Karpas-422 (cell line): ENCODE data around the gene PREPL. TPM values are rescaled to one million over a fixed set of nuclear protein-coding genes. Genes with fewer than 3 reads are reported as not detected.

Experiments used
- DNase-seq: peaks from one replicate; pipeline ENCODE4 v3.0.0-alpha.2; 2015
- H2AFZ ChIP-seq: fragments of 200-600 bp; sonication (generic); 2 replicates; pipeline ENCODE4 v1.6.1; 2014; ENCODE audit warnings: antibody characterized with exemption, low read length, mixed read lengths
- H3K27ac ChIP-seq: fragments of 200-600 bp; sonication (generic); 2 replicates; pipeline ENCODE4 v1.5.1; 2014; ENCODE audit warnings: mild to moderate bottlenecking, low read length, moderate library complexity
- H3K27me3 ChIP-seq: fragments of 200-600 bp; sonication (generic); 2 replicates; pipeline ENCODE4 v1.6.1; 2014; ENCODE audit warnings: low read length, mixed read lengths
- H3K36me3 ChIP-seq: fragments of 200-600 bp; sonication (generic); 2 replicates; pipeline ENCODE4 v1.6.1; 2014; ENCODE audit warnings: low read length, mixed read lengths; ENCODE audit not compliant: insufficient read depth
- H3K4me1 ChIP-seq: fragments of 200-600 bp; sonication (generic); 2 replicates; pipeline ENCODE4 v1.6.1; 2014; ENCODE audit warnings: mild to moderate bottlenecking, low read length, mixed read lengths
- H3K4me2 ChIP-seq: fragments of 200-600 bp; sonication (generic); 2 replicates; pipeline ENCODE4 v1.6.1; 2014; ENCODE audit warnings: low read length, low read depth, mild to moderate bottlenecking; ENCODE audit not compliant: poor library complexity, severe bottlenecking
- H3K4me3 ChIP-seq: fragments of 200-600 bp; sonication (generic); 2 replicates; pipeline ENCODE4 v1.5.1; 2014; ENCODE audit warnings: mild to moderate bottlenecking, antibody characterized with exemption, low read length, mixed read lengths
- H3K79me2 ChIP-seq: fragments of 200-600 bp; sonication (generic); 2 replicates; pipeline ENCODE4 v1.6.1; 2014; ENCODE audit warnings: mild to moderate bottlenecking, low read length, mixed read lengths
- H3K9ac ChIP-seq: fragments of 200-600 bp; sonication (generic); 2 replicates; pipeline ENCODE4 v1.6.0; 2014; ENCODE audit warnings: low read length
- H3K9me2 ChIP-seq: fragments of 200-600 bp; sonication (generic), shearing (Covaris generic); replicated peaks from 2 replicates; pipeline ENCODE4 v1.6.0; 2014; ENCODE audit warnings: mild to moderate bottlenecking, low read length, moderate library complexity; ENCODE audit not compliant: insufficient read depth
- H3K9me3 ChIP-seq: fragments of 300-700, 200-600 bp; sonication (generic); 2 replicates; pipeline ENCODE4 v1.6.1; 2014; ENCODE audit warnings: low read length, mixed read lengths
- H4K20me1 ChIP-seq: fragments of 200-600 bp; sonication (generic); 2 replicates; pipeline ENCODE4 v1.6.1; 2014; ENCODE audit warnings: mild to moderate bottlenecking, antibody characterized with exemption, low read length, low read depth; ENCODE audit not compliant: insufficient read depth
- total RNA-seq: library from RNA; depleted of rRNA; stranded (reverse); fragments of >200 nt; shearing (Covaris generic); gene quantifications from 2 replicates; pipeline ENCODE4 v1.2.3, GENCODE V29; 2014; ENCODE audit warnings: low replicate concordance

The PREPL gene
- total RNA-seq, 1 experiment from 2014 or later: 80.8 TPM

DNA sequence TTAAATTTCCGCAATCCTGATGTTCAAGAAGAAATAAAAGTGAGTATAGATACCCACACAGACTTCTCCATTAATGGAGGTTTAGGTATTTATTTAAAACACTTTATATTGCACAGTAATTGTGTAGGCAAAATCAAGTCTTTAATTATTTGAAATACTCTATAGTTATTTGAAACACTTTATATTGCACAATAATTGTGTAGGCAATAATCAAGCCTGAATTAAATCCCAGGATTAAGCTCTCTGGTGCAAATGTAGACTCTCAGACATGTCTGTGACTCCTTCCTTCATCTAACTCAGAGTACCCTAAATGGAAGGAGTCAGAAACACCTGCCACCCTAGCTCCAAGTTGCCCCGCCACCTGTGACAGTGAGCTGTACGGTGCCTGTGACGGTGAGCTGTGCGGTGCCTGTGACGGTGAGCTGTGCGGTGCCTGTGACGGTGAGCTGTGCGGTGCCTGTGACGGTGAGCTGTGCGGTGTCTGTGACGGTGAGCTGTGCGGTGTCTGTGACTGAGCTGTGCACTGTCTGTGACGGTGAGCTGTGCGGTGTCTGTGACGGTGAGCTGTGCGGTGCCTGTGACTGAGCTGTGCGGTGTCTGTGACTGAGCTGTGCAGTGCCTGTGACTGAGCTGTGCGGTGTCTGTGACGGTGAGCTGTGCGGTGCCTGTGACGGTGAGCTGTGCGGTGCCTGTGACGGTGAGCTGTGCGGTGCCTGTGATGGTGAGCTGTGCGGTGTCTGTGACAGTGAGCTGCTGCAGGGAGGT lies 75.0 kb downstream of the PREPL start:
- Histone ChIP-seq H3K9me2 (no peaks in the 10 kb centered on the region), H3K27ac (no peak overlapping the region), H3K9ac (no peak overlapping the region), H3K4me3 (no peak overlapping the region), H3K9me3 (no peaks in the 10 kb centered on the region), H3K27me3 (no peaks in the 10 kb centered on the region), H3K4me1 (no peaks in the 10 kb centered on the region), H4K20me1 (no peaks in the 10 kb centered on the region), H3K79me2 (no peaks in the 10 kb centered on the region), H3K36me3 (no peaks in the 10 kb centered on the region), H2AFZ (no peak overlapping the region), H3K4me2 (no peak overlapping the region)
- no peak for DNase-seq

DNA sequence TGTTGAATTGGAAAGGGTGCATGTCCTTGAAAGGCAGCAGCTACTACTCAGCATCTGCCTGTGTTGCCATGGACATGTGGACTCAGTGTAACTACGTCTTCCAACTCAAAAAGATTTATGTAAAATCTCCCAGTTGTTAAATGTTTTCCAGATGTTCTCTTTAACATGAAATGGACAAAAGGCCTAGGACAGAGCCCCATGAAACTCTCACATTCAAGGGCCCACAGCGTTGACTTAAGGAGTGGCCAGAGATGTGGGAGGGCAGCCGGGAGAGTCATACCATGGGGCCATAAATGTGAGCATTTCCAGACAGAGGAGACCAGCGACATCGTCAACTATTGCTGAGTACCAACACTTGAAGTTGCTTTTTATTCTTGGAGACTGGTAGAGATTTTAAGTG lies 76.1 kb downstream of the PREPL start:
- H3K79me2 ChIP-seq: no peaks in the 10 kb centered on the region
- no peak overlapping the region for H2AFZ ChIP-seq
- H3K27ac ChIP-seq: no peak overlapping the region
- no peaks in the 10 kb centered on the region for H3K9me3 ChIP-seq
- H4K20me1 ChIP-seq: no peaks in the 10 kb centered on the region
- H3K36me3 ChIP-seq: no peaks in the 10 kb centered on the region
- H3K4me3 ChIP-seq: no peak overlapping the region
- no peaks in the 10 kb centered on the region for H3K9me2 ChIP-seq
- no peak for DNase-seq
- H3K27me3 ChIP-seq: no peaks in the 10 kb centered on the region
- no peak overlapping the region for H3K9ac ChIP-seq
- no peak overlapping the region for H3K4me2 ChIP-seq
- no peaks in the 10 kb centered on the region for H3K4me1 ChIP-seq

DNA sequence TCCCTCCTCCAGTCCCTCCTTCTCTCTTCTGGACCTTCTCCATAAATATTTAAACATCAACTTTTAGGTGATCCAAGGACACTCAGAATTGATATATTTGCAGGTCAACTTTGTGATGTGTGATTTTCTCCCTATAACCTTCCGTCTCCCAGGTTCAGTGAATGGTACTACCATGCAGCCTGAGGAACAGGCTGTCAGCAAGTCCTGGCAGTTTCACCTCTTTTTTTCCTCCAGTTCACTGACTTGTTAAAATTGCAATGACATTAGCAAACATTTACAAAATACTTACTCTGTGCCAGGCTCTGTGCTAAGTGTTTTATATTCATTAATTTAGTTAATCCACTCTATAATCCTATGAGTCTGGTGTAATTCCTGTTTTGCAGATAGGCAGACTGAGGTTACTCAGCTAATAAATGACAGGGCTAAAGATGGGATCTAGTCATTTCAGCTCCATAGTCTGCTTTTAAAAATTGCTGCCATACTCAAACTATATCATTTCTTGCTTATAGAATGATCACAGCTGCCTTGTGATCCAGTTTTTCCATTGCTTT lies 78.1 kb downstream of the PREPL start:
- H3K4me1 ChIP-seq: no peaks in the 10 kb centered on the region
- H3K9ac ChIP-seq: no peak overlapping the region
- no peaks in the 10 kb centered on the region for H3K27me3 ChIP-seq
- H3K9me2 ChIP-seq: no peaks in the 10 kb centered on the region
- H3K36me3 ChIP-seq: no peaks in the 10 kb centered on the region
- no peaks in the 10 kb centered on the region for H3K79me2 ChIP-seq
- no peak overlapping the region for H2AFZ ChIP-seq
- no peaks in the 10 kb centered on the region for H3K9me3 ChIP-seq
- no peak overlapping the region for H3K4me2 ChIP-seq
- H4K20me1 ChIP-seq: no peaks in the 10 kb centered on the region
- no peak overlapping the region for H3K4me3 ChIP-seq
- DNase-seq: no peak
- no peak overlapping the region for H3K27ac ChIP-seq

DNA sequence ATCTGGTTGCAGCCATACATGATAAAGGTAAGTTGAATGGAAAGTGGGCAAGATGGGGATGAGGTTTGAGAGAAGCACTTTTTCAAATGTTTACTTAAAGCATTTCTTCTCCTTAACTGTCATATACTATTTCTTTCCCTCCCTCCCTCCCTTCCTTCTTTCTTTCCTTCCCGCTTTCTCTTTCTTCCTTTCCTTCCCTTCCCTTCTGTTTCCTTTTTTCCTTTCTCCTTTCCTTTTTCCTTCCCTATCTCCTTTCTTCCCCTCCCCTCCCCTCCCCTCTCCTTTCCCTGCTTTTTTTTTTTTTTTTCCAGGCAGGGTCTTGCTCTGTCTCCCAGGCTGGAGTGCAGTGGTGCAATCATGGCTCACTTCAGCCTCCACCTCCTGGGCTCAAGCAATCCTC lies 80.4 kb downstream of the PREPL start:
- H3K27ac ChIP-seq: no peak overlapping the region
- H3K9me2 ChIP-seq: no peaks in the 10 kb centered on the region
- no peak overlapping the region for H3K9ac ChIP-seq
- H3K4me1 ChIP-seq: no peaks in the 10 kb centered on the region
- H3K4me2 ChIP-seq: no peak overlapping the region
- no peaks in the 10 kb centered on the region for H4K20me1 ChIP-seq
- H3K9me3 ChIP-seq: no peaks in the 10 kb centered on the region
- no peaks in the 10 kb centered on the region for H3K27me3 ChIP-seq
- no peak overlapping the region for H2AFZ ChIP-seq
- H3K36me3 ChIP-seq: no peaks in the 10 kb centered on the region
- no peaks in the 10 kb centered on the region for H3K79me2 ChIP-seq
- no peak for DNase-seq
- no peak overlapping the region for H3K4me3 ChIP-seq

DNA sequence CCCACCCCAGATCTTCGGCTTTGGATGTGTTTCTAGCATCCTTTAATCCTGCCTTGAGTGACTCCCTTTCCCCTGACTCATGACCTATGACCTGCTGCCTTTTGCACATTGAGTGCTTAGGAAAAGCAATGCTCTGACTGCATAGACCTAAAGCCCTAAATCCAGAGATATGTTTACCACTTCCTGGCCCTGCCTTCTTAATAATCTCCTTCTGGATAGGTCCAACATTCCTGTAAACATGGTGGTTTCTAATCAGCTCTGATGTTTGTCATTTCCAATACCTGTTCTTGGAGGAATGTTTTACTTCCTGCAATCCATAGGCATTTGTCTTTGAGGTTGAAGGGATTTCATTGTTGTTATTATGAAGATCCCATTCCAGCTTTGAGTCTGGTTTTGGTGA lies 83.8 kb downstream of the PREPL start:
- Histone ChIP-seq H3K36me3 (no peaks in the 10 kb centered on the region), H3K27ac (no peak overlapping the region), H3K9me3 (no peaks in the 10 kb centered on the region), H3K9me2 (no peaks in the 10 kb centered on the region), H3K9ac (no peak overlapping the region), H3K27me3 (no peaks in the 10 kb centered on the region), H4K20me1 (no peaks in the 10 kb centered on the region), H3K79me2 (no peaks in the 10 kb centered on the region), H3K4me1 (no peaks in the 10 kb centered on the region), H3K4me3 (no peak overlapping the region), H3K4me2 (no peak overlapping the region), H2AFZ (no peak overlapping the region)
- DNase-seq: no peak

DNA sequence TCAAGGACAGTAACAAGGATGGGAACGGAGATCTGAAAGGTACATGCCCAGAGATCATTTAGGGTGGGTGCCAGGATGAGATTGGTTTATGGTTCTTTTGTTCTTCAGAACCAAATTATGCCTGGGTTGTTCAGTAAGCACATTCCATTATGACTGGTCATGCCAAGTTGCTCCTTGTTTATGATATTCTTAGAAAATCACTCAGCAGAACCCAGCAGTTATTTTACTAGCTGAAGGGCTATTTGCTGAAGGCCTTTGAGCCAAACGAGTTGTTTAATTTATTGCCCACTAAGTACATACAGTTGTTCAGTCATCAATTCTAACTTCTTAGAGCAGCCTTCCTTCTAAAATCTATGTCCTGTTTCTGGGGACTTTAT lies 85.4 kb downstream of the PREPL start:
- Histone ChIP-seq H3K4me3 (no peak overlapping the region), H4K20me1 (no peaks in the 10 kb centered on the region), H3K36me3 (no peaks in the 10 kb centered on the region), H3K9me2 (no peaks in the 10 kb centered on the region), H2AFZ (no peak overlapping the region), H3K4me2 (no peak overlapping the region), H3K27ac (no peak overlapping the region), H3K9me3 (no peaks in the 10 kb centered on the region), H3K9ac (no peak overlapping the region), H3K27me3 (no peaks in the 10 kb centered on the region), H3K4me1 (no peaks in the 10 kb centered on the region), H3K79me2 (no peaks in the 10 kb centered on the region)
- no peak for DNase-seq

DNA sequence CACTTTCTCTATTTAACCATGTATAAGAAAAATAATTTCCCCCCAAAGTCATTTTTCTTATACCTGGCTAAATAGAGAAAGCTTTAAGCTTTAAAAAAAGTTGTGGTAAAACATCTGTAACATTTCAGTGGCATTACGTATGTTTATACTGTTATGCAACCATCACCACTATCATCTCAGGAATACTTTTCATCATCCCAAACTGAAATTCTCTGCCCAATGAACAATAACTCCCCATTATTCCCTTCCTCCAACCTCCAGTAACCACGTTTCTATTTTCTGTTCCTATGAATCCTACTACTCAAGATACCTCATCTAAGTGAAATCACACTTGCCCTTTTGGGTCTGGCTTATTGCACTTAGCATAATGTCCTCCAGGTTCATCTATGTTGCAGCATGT lies 87.7 kb downstream of the PREPL start:
- DNase-seq: no peak
- Histone ChIP-seq H3K9me3 (no peaks in the 10 kb centered on the region), H3K9me2 (no peaks in the 10 kb centered on the region), H4K20me1 (no peaks in the 10 kb centered on the region), H3K9ac (no peak overlapping the region), H3K27ac (no peak overlapping the region), H3K4me3 (no peak overlapping the region), H3K4me2 (no peak overlapping the region), H2AFZ (no peak overlapping the region), H3K36me3 (no peaks in the 10 kb centered on the region), H3K27me3 (no peaks in the 10 kb centered on the region), H3K79me2 (no peaks in the 10 kb centered on the region), H3K4me1 (peaks cover under 1% of the 10 kb centered on the region; the same call in 1 of the 2 replicates)

DNA sequence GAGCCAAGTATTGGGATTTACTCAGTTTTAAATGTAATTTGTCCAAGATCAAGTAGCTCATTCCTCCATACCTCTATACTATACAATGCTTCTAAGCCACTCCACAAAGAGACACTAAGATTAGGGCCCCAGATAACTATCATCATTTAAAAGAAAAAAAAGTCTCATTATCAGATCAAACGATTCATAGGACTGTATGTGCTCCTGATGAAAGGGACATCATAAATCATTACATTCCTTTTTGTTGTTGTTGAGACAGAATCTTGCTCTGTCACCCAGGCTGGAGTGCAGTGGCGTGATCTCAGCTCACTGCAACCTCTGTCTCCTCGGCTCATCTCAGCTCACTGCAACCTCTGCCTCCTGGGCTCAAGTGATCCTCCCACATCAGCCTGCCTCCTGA lies 88.2 kb downstream of the PREPL start:
- no peak overlapping the region for H3K9ac ChIP-seq
- no peak for DNase-seq
- peaks cover 4% of the 10 kb centered on the region for H3K4me1 ChIP-seq

More for the DNA sequence above, 88.2 kb downstream of the PREPL start:
- Histone ChIP-seq H3K36me3 (no peaks in the 10 kb centered on the region), H3K9me3 (no peaks in the 10 kb centered on the region), H3K4me3 (no peak overlapping the region), H3K79me2 (no peaks in the 10 kb centered on the region), H3K9me2 (no peaks in the 10 kb centered on the region), H4K20me1 (no peaks in the 10 kb centered on the region), H3K4me2 (no peak overlapping the region), H3K27ac (no peak overlapping the region), H3K27me3 (no peaks in the 10 kb centered on the region), H2AFZ (no peak overlapping the region)
